GM19238 (cell line): ENCODE measurements around the gene COP1.

ENCODE experiments used
- DNase-seq: peaks from one replicate; pipeline ENCODE4 v3.0.0; 2011; ENCODE audit warnings: low spot score; ENCODE audit not compliant: insufficient read length

COP1 gene

GRCh38 chr1:175968486-175969172 lies 238.5 kb downstream of the COP1 start:
- no peak for DNase-seq

- DNase-seq: no peak
Measured at GRCh38 chr1:175963740-175964139, 243.3 kb downstream of the COP1 start.

DNA sequence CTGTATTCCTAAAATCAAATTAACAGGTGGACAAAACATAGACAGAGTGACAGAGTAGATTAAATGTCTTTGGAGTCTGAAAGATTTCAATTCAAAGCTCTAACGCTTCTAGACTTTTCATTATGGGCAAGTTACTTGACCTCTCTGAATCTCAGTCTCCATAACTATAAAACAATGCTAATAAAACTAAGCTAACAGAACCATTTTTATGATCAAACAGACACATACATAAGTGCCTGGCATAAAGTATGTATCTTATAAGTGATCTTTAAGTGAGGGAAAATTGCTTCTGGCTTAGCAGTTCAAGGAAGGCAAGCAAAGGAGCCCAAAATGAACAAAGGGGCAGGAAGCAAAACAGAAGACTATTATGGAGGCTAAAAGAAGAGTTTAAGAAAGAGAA lies 246.9 kb downstream of the COP1 start:
- DNase-seq: no peak

GRCh38 chr1:175951627-175952026 lies 255.5 kb downstream of the COP1 start:
- DNase-seq: no peak

GRCh38 chr1:175947771-175948170 lies 259.3 kb downstream of the COP1 start:
- DNase-seq: no peak

DNA sequence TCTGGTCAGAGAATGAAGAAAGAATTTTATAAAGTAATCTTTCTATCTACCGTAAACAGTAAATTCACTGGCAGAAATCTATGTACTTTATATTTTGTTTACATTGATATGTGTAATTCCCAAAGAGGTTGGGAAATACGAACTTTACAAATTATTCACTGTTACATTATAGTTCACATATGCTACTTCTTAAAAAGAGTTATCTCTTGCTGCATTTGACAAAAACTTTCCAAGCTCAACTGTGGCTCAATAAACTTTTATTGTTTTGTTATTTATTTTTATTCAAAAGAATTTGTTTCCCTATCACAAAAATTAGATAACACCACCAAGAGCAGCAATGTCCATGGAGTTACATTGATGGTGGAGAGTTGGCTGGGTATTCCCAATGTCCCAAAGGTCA lies 262.5 kb downstream of the COP1 start:
- no peak for DNase-seq

DNA sequence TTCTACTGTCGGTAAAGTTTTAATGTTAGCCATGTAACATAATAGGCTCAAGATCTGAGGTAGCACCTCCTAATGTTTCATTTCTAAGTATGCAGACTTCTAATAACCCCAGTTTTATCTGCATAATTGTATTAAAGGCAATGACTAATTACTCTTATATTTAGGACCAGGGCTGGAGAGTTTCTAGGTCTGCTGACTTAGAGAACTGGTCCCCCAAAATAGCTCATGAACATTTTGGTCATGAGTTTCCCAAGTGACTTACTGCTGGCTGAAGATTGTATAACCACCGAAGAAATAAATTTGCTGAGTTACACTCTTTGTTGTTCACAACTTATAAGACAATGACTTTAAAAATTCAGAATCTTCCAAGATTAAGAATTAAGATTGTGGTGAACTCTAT lies 265.9 kb downstream of the COP1 start:
- no peak for DNase-seq

- no peak for DNase-seq
Measured at GRCh38 chr1:175936736-175937135, 270.4 kb downstream of the COP1 start.

DNA sequence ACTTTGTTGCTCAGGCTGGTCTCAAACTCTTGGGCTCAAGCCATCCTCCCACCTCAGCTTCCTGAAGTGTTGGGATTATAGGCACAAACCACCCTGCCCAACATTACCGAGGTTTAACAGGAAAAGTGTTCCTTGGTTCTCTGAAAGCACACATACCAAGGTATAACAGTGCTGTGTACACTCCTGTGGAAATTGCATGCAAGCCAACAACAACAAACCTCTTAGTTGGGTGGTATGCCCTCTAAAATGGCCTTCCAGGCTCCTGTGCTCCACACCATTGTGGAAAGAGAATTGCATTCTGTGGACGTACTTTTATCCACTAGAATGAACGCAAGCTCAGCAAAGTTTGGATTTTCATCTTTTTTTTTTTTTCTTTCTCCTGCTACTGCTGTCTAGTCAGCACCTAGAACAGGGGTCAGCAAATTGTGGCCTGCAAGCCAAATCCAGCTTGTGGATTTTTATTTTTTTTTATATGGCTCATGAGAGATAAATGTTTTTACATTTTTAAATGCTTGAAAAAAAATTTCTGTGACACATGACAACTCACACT lies 271.4 kb downstream of the COP1 start:
- no peak for DNase-seq

- no peak for DNase-seq
Measured at GRCh38 chr1:175935166-175935565, 271.9 kb downstream of the COP1 start.

- DNase-seq: no peak
Measured at GRCh38 chr1:175933801-175934200, 273.3 kb downstream of the COP1 start.

DNA sequence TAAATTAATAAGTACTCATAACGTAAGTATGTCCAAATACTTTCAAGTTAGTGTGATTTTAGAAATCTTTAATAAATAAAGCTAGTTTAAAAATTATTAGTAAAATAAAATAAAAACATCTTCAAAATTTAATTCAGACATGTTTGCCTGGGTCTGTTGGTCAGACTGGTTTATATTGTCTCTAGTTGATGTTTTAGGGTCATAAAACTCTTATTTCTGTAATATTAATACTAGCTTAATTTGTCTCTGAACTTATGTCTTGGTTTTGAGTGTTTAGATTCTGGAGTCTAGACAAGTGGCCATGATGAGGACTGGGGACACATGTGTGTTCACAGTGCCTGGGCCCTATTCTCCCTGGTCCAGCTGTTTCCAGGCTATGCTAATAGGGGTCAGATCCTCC lies 279.1 kb downstream of the COP1 start:
- no peak for DNase-seq

DNA sequence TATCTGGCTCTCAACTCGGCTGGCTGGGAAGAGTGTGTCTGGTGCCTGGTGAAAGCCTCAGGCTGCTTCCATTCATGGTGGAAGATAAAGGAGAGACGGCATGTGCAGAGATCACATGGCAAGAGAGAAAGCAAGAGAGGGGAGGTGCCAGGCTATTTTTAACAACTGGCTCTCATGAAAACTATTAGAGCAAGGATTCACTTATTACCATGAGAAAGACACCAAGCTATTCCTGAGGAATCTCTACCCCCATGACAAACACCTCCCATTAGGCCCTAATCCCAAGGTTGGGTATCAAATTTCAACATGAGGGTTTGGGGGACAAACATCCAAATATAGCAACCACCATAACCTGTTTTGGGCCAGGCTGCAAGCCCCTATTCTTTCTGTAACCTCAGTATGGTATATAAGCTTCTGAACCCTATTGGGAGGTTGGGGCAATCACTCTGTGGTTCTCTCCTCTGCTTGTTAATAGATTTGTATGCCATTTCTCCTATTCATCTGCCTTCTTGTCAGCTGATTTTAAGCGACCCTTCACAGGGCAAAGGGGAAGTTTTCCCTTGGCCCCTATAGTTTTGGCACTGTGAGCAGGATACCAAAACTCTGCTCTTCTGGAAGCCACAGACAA lies 284.7 kb downstream of the COP1 start:
- no peak for DNase-seq

- DNase-seq: no peak
Measured at GRCh38 chr1:175920381-175920780, 286.7 kb downstream of the COP1 start.

DNA sequence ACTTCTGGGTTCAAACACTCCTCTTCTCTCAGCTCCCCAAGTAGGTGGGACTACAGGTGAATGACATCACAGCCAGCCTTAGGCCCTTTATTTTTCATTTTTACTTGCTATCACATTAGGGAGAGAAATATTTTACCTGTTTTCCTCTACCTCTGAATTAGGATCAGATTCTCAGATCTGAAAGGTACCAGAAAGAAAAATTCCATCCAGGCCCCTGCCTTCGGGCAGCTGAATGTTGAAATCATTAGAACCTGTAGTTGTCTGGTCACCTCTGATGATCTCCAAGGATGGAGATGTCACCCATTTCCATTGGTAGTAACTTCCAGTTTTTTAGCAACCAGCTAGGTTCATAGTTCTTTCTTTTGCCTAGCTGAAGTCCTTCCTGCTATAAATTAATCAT lies 288.1 kb downstream of the COP1 start:
- no peak for DNase-seq

- no peak for DNase-seq
Measured at GRCh38 chr1:175918364-175918801, 288.7 kb downstream of the COP1 start.

DNA sequence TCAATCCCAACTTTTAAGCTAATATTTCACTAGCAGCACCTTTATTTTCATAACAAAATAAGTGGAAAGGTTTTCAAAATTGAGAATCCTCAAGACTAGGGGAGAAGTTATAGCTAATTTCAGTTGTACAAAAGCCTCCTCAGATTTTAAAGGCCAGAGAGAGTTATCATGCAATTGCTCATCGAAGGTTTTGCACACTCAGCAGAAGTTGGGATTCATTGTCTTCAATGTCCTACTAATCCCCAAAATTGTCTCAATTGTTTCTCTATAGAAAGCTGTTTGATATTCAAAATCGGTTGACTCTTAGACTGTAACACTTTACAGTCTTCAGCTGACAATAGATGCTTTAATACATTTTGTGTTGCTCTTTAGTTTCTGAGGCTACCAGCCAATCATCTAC lies 293.0 kb downstream of the COP1 start:
- DNase-seq: no peak

- DNase-seq: no peak
Measured at GRCh38 chr1:175911138-175911537, 295.9 kb downstream of the COP1 start.

- no peak for DNase-seq
Measured at GRCh38 chr1:175906370-175906769, 300.7 kb downstream of the COP1 start.

DNA sequence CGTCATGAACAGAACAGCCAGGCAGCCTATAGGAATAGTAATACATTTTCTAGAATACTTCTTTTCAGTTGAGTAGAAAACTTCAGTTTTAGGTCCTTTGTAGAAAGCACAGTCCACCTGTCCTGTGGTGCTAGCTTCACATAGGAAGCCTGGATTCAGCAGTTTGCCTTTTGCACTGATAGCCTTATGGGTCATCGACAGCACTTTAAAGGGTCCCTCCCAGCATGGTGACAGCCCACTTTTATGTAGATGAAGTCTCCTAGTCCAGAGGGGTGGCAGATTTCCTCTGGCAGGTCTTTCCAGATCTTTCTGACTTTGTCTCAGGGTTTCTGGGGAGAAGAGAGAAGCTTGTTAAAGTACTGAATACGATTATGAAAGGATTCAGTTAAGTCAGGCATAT lies 302.3 kb downstream of the COP1 start:
- no peak for DNase-seq

DNA sequence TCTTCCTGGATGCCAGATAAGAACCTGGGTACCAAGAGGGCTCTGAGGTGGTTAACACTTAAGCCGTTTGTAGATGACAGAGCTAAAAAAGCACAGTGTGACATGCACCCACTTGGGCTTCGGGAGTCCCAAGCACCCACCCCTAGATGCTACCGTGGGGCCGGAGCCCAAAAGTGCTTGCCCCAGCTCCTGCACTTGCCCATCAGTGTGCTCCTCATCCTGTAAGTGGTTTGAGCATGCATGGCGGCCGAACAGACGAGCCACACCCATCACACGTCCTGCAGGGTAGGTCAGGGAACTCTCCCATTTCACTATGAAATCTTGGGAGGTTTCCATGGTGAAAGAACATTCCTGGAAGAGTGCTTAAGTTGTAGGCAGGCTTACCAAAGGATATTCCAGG lies 304.8 kb downstream of the COP1 start:
- no peak for DNase-seq

DNA sequence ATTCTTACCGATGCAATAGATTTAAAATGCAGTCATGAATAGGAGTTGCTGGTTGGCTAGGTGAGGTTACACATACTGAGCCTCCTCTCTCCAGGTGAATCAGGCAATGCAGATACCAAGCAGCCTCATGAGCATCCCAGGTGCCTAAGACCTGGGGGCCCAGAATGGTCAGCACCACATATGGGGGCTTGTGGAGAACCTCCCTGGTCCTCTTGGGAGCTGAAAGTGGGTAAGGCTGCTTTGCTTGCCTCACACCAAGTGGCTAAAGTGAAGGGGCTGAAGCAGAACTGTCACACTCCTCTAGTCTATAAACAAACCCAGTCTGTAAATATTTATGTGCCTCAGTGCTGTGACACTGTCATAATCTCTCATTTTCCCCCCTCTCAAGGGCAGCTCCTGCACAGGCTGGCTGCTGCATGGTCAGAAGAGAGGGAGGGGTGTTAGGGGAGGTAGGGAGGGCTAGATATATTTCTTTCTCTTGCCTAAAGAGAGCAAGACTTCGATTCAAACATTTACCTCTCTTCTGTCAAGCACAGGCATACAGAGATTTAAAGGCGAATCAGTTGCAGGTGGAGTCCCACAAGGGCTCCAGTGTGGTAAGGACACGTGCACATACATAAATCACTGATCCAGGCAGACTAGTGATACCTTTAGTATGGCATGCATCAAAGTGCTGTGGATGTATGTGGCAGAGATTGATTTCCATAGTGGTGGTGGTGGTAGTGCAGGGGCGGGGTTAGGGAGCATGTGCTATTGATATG lies 305.8 kb downstream of the COP1 start:
- DNase-seq: no peak
